Measurements from ENCODE around the gene TOMM20. TPM values are rescaled to one million over a fixed set of nuclear protein-coding genes. Genes with fewer than 3 reads are reported as not detected.
A peak's percentile ranks its signal among the peaks of the same experiment; 100 is the strongest.

TOMM20 gene
- total RNA-seq, 1 donor from 2014 or later, result 105 TPM

DNA sequence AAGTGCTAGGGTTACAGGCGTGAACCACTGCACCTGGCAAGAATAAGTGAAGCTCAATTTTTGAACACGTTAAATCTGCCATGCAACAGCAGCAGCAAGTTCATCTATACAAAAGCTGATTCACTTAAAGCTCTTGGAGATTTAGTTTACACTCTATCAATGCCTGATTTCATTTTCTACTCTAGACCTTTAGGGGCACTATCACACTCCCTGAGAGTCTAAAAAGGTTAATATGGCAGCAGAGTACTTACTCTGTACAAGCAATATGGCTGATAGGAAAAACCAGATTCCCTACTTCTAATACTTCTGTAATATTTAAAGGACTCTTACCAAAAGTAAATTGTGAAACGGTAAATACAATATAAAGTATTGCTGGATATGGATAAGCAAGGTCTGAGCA lies 27.6 kb upstream of the TOMM20 start:
- no peaks in the 10 kb centered on the region for H3K27me3 Mint-ChIP-seq (ENCODE audit: low read depth)
- H3K27ac Mint-ChIP-seq, result no peak overlapping the region
- intact Hi-C loops (cut with micrococcal nuclease), result no loop called here
- peaks cover 13% of the 10 kb centered on the region for H3K4me1 Mint-ChIP-seq (ENCODE audit: low read depth)
- no peak for DNase-seq (ENCODE audit: low spot score)
- no peak overlapping the region for H3K4me3 Mint-ChIP-seq (ENCODE audit: low read depth)
- H3K36me3 Mint-ChIP-seq (ENCODE audit: low read depth), result peaks cover 51% of the 10 kb centered on the region
- no peaks in the 10 kb centered on the region for H3K9me3 Mint-ChIP-seq

DNA sequence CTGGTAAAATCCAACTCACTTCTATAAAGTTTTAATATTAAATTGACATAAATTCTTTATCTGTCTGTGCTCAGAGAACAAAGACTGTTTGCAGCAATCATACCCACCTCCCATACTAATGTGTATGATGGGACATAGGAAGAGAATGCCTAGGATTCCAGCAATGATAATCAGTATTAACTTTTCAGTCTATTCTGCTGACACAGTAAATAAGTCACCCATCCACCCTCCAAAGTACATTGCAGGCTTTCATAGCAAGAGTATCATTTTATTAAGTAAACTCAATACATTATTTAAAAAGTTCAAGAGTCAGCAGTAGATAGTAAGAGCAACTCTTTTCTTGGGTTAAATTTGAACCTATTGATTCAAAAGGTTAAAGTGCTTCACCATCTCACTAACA lies 23.6 kb upstream of the TOMM20 start:
- DNase-seq (ENCODE audit: low spot score), result no peak
- H3K36me3 Mint-ChIP-seq (ENCODE audit: low read depth), result peaks cover 70% of the 10 kb centered on the region
- H3K9me3 Mint-ChIP-seq, result no peaks in the 10 kb centered on the region
- H3K4me1 Mint-ChIP-seq (ENCODE audit: low read depth), result peaks cover 19% of the 10 kb centered on the region
- no peak overlapping the region for H3K27ac Mint-ChIP-seq
- no peaks in the 10 kb centered on the region for H3K27me3 Mint-ChIP-seq (ENCODE audit: low read depth)
- intact Hi-C loops (cut with micrococcal nuclease), result no loop called here
- no peak overlapping the region for H3K4me3 Mint-ChIP-seq (ENCODE audit: low read depth)

DNA sequence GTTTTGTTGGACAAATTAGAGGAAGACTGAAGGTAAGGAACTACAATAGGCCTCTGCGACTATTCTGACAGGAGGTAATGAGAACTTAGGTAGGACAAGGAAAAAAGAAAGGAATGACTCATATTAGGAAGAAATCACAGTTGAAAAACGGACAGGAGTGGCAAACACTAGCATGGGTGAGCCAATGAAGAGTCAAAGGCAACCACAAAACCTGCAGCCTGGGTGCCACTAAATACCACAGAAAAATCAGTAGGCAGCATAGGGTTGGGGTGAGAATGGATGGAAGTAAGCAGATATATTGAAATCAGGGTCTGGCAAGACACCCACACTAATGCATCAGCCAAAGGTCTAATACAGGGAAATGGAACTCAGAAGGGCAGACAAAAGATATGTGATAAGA lies 22.4 kb upstream of the TOMM20 start:
- no peaks in the 10 kb centered on the region for H3K27me3 Mint-ChIP-seq (ENCODE audit: low read depth)
- intact Hi-C loops (cut with micrococcal nuclease), result no loop called here
- DNase-seq (ENCODE audit: low spot score), result no peak
- no peak overlapping the region for H3K27ac Mint-ChIP-seq
- H3K9me3 Mint-ChIP-seq, result no peaks in the 10 kb centered on the region
- H3K4me3 Mint-ChIP-seq (ENCODE audit: low read depth), result no peak overlapping the region
- peaks cover 19% of the 10 kb centered on the region for H3K4me1 Mint-ChIP-seq (ENCODE audit: low read depth)
- H3K36me3 Mint-ChIP-seq (ENCODE audit: low read depth), result peaks cover 78% of the 10 kb centered on the region

DNA sequence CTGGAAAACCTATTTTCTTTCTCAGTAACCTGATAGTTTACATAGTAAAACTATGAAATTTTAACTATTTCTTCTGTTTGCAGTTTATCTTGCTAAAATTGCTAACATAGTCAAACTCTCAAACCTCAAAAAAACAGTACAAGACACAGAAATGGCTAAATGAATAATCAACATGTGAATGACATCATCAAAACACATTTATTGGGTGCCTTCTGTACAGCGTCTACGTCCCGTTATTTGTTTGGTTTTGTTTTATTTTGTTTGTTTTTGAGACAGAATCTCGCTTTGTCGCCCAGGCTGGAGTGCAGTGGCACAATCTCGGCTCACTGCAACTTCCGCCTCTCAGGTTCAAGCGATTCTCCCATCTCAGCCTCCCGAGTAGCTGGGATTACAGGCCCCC lies 21.2 kb upstream of the TOMM20 start:
- peaks cover 19% of the 10 kb centered on the region for H3K4me1 Mint-ChIP-seq (ENCODE audit: low read depth)
- intact Hi-C loops (cut with micrococcal nuclease), result no loop called here
- H3K36me3 Mint-ChIP-seq (ENCODE audit: low read depth), result peaks cover 86% of the 10 kb centered on the region
- no peak overlapping the region for H3K4me3 Mint-ChIP-seq (ENCODE audit: low read depth)
- no peak for DNase-seq (ENCODE audit: low spot score)
- H3K27me3 Mint-ChIP-seq (ENCODE audit: low read depth), result no peaks in the 10 kb centered on the region
- no peak overlapping the region for H3K27ac Mint-ChIP-seq
- H3K9me3 Mint-ChIP-seq, result no peaks in the 10 kb centered on the region

DNA sequence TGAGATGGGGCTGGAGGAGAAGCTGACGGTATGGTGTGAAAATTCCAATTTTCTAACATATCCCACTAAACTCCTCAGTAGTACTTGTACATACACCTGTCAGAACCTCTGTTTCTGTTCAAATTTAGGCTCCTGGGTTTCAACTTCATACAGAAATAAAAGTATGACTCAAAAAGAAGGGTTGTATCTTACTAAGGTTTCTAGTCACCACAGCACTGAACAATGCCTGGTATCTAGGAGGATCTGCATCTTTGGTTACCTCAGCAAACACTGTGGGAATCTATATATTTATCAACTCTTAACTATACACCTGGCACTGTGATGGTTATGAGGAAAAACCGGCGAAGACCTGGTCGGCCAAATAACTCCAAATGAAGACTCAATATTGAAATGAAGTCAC lies 18.6 kb upstream of the TOMM20 start:
- Mint-ChIP-seq H3K36me3 (ENCODE audit: low read depth) (peaks cover 77% of the 10 kb centered on the region), H3K27me3 (ENCODE audit: low read depth) (no peaks in the 10 kb centered on the region), H3K27ac (no peak overlapping the region), H3K4me3 (ENCODE audit: low read depth) (no peak overlapping the region), H3K9me3 (no peaks in the 10 kb centered on the region), H3K4me1 (ENCODE audit: low read depth) (peaks cover 17% of the 10 kb centered on the region)
- DNase-seq (ENCODE audit: low spot score), result no peak
- intact Hi-C loops (cut with micrococcal nuclease), result no loop called here

DNA sequence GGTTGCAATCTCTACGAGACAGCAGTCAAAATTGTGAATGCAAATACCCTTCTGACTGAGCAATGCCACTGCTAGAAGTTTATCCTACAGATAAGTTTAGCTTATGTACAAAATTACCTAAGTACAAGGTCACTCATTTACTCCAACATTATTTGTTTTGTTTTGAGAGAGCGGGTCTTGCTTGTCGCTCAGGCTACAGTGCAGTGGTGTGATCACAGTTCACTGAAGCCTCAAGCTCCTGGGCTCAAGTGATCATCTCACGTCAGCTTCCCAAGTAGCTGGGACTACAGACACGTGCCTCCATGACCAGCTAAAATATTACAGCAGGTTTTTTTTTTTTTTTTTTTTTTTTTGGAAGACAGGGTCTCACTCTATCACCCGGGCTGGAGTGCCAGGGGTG lies 17.0 kb upstream of the TOMM20 start:
- H3K27ac Mint-ChIP-seq, result no peak overlapping the region
- intact Hi-C loops (cut with micrococcal nuclease), result no loop called here
- H3K4me1 Mint-ChIP-seq (ENCODE audit: low read depth), result peaks cover 8% of the 10 kb centered on the region
- H3K27me3 Mint-ChIP-seq (ENCODE audit: low read depth), result no peaks in the 10 kb centered on the region
- DNase-seq (ENCODE audit: low spot score), result no peak
- H3K4me3 Mint-ChIP-seq (ENCODE audit: low read depth), result no peak overlapping the region
- no peaks in the 10 kb centered on the region for H3K9me3 Mint-ChIP-seq
- H3K36me3 Mint-ChIP-seq (ENCODE audit: low read depth), result peaks cover 81% of the 10 kb centered on the region

DNA sequence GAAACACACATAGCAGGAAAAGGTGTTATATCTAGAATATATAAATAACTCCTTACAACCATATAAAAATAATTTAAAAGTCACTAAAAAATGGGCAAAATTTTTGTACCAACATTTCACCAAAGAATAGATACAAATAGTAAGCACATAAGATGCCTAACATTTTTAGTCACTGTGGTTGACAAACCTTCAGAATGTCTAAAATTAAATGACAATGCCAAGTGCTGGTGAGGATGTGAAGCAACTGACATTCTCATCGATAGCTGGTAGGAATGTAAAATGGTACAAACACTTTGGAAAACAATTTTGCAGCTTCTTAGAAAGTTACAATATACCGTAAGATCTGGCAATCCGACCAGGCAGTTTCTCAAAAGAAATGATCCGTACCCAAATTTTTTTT lies 14.4 kb upstream of the TOMM20 start:
- H3K27ac Mint-ChIP-seq, result no peak overlapping the region
- no peak for DNase-seq (ENCODE audit: low spot score)
- H3K36me3 Mint-ChIP-seq (ENCODE audit: low read depth), result peaks cover 80% of the 10 kb centered on the region
- H3K27me3 Mint-ChIP-seq (ENCODE audit: low read depth), result no peaks in the 10 kb centered on the region
- H3K9me3 Mint-ChIP-seq, result no peaks in the 10 kb centered on the region
- peaks cover 17% of the 10 kb centered on the region for H3K4me1 Mint-ChIP-seq (ENCODE audit: low read depth)
- H3K4me3 Mint-ChIP-seq (ENCODE audit: low read depth), result no peak overlapping the region
- intact Hi-C loops (cut with micrococcal nuclease), result no loop called here

DNA sequence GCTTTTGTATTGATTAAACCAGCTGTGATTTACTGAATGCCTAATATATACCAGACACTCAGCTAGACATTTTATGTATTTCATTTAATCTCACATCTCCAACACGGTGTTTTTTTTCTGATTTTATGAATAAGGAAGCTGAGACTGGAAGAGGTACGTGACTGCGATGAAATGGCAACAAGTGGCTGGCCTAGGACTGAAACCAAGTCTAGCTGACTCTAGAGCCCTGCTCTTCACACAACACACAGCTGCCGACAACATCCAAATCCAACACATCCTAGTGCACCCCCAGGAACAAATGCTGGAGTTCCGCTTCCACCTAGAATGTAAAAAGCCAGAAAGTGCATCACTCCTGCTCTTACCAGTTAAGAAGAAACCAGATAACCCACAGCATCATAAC lies 10.7 kb upstream of the TOMM20 start:
- Mint-ChIP-seq H3K27ac (peak overlapping the region; percentile 70), H3K4me1 (ENCODE audit: low read depth) (peaks cover 18% of the 10 kb centered on the region), H3K9me3 (no peaks in the 10 kb centered on the region), H3K4me3 (ENCODE audit: low read depth) (no peak overlapping the region), H3K36me3 (ENCODE audit: low read depth) (peaks cover 84% of the 10 kb centered on the region), H3K27me3 (ENCODE audit: low read depth) (no peaks in the 10 kb centered on the region)
- DNase-seq (ENCODE audit: low spot score), result no peak
- intact Hi-C loops (cut with micrococcal nuclease), result no loop called here

DNA sequence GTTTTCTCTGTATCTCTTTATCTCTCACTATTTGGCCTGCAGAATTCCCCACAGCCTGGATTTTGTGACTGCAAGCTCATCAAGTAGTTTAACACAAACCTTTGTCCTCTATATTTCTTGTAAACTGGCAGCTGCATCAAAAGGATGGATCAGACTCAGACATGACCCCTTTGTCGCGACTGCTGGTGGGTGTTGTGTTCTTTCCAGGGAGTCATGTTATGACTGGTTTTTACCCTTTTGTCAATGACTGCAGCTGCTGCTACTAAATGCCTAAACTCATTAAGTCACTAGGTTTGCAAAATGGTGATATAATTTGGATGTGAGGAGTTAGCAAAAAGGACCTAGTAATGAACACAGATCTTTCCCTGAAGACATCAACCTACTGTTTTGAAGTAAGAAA lies 10.2 kb upstream of the TOMM20 start:
- H3K27ac Mint-ChIP-seq, result peak overlapping the region; percentile 70
- intact Hi-C loops (cut with micrococcal nuclease), result no loop called here
- H3K4me1 Mint-ChIP-seq (ENCODE audit: low read depth), result peaks cover 18% of the 10 kb centered on the region
- no peaks in the 10 kb centered on the region for H3K27me3 Mint-ChIP-seq (ENCODE audit: low read depth)
- no peak overlapping the region for H3K4me3 Mint-ChIP-seq (ENCODE audit: low read depth)
- DNase-seq (ENCODE audit: low spot score), result no peak
- H3K36me3 Mint-ChIP-seq (ENCODE audit: low read depth), result peaks cover 84% of the 10 kb centered on the region
- no peaks in the 10 kb centered on the region for H3K9me3 Mint-ChIP-seq

DNA sequence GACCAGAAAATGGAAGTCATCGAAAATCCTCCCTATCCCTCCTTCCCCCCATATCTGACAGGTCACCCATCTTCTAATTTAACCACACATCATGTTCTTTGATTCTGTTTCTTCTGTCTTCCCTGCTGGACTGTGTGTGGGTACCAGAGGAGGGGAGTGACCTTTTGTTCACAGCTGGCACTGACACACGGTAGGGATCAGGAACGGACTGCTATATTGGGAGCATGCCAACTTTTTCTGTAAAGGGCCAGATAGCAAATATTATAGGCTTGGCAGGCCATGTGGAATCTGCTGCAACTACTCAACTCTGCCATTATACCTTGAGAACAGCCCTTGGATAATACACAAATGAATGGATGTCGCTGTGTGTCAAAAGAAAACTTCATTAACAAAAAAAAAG lies 7.5 kb upstream of the TOMM20 start:
- no peaks in the 10 kb centered on the region for H3K9me3 Mint-ChIP-seq
- intact Hi-C loops (cut with micrococcal nuclease), result no loop called here
- no peak for DNase-seq (ENCODE audit: low spot score)
- peaks cover 84% of the 10 kb centered on the region for H3K36me3 Mint-ChIP-seq (ENCODE audit: low read depth)
- peaks cover 20% of the 10 kb centered on the region for H3K4me1 Mint-ChIP-seq (ENCODE audit: low read depth)
- no peak overlapping the region for H3K4me3 Mint-ChIP-seq (ENCODE audit: low read depth)
- H3K27ac Mint-ChIP-seq, result no peak overlapping the region
- no peaks in the 10 kb centered on the region for H3K27me3 Mint-ChIP-seq (ENCODE audit: low read depth)

DNA sequence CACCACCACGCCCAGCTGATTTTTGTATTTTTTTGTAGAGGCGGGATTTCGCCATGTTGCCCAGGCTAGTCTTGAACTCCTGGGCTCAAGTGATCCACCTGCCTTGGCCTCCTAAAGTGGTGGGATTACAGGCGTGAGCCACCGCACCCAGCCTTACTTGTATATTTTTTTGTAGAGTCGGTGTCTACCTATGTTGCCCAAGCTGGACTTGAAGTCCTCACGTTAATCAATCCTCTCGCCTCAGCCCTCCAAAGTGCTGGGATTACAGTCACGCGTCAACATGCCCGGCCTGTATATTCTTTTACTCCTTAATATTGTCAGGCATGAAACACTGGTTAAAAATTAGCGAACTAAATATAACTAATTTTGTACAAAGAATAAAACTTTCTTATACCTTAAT lies 5.5 kb upstream of the TOMM20 start:
- DNase-seq (ENCODE audit: low spot score), result no peak
- no peaks in the 10 kb centered on the region for H3K9me3 Mint-ChIP-seq
- H3K36me3 Mint-ChIP-seq (ENCODE audit: low read depth), result peaks cover 74% of the 10 kb centered on the region
- H3K27ac Mint-ChIP-seq, result no peak overlapping the region
- H3K4me3 Mint-ChIP-seq (ENCODE audit: low read depth), result no peak overlapping the region
- intact Hi-C loops (cut with micrococcal nuclease), result no loop called here
- H3K27me3 Mint-ChIP-seq (ENCODE audit: low read depth), result no peaks in the 10 kb centered on the region
- H3K4me1 Mint-ChIP-seq (ENCODE audit: low read depth), result peaks cover 19% of the 10 kb centered on the region

DNA sequence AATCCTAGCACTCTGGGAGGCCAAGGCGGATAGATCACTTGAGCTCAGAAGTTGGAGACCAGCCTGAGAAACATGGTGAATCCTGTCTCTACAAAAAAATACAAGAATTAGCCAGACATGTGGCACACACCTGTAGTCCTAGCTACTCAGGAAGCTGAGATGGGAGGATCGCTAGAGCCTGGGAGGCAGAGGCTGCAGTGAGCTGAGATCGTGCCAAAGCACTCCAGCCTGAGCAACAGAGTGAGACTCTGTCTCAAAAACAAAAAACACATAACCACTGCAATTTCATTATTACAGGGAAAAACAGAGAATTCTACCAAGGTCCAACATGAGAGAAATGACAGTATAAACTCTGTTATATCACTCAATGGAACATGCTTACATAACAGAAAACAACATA lies 4.4 kb upstream of the TOMM20 start:
- H3K27ac Mint-ChIP-seq, result no peak overlapping the region
- peaks cover 14% of the 10 kb centered on the region for H3K4me1 Mint-ChIP-seq (ENCODE audit: low read depth)

DNA sequence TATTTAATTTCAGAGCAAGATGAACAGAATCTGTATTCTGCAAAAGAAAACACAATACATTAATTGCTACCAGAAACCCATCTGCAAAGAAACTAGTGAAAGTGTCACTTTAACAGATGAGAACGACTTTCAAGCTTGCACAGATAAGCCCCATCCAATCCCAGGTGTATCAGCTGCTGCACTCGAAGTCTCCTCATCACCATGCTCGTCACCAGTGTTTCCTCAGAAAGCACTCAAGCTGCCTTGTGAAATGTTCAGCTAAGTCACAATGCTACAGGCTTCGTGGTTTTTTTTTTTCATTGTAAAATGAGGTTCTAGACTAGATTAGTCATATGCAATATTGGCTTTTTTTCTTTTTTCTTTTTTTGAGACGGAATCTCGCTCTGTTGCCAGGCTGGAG lies 3.3 kb upstream of the TOMM20 start:
- Mint-ChIP-seq H3K36me3 (ENCODE audit: low read depth) (peaks cover 70% of the 10 kb centered on the region), H3K27me3 (ENCODE audit: low read depth) (no peaks in the 10 kb centered on the region), H3K27ac (peak overlapping the region; percentile 11), H3K4me3 (ENCODE audit: low read depth) (no peak overlapping the region), H3K9me3 (no peaks in the 10 kb centered on the region), H3K4me1 (ENCODE audit: low read depth) (peaks cover 15% of the 10 kb centered on the region)
- intact Hi-C loops (cut with micrococcal nuclease), result no loop called here
- no peak for DNase-seq (ENCODE audit: low spot score)

More for the DNA sequence above, 4.4 kb upstream of the TOMM20 start:
- DNase-seq (ENCODE audit: low spot score), result no peak
- intact Hi-C loops (cut with micrococcal nuclease), result no loop called here
- no peaks in the 10 kb centered on the region for H3K27me3 Mint-ChIP-seq (ENCODE audit: low read depth)
- no peak overlapping the region for H3K4me3 Mint-ChIP-seq (ENCODE audit: low read depth)
- peaks cover 69% of the 10 kb centered on the region for H3K36me3 Mint-ChIP-seq (ENCODE audit: low read depth)
- H3K9me3 Mint-ChIP-seq, result no peaks in the 10 kb centered on the region

DNA sequence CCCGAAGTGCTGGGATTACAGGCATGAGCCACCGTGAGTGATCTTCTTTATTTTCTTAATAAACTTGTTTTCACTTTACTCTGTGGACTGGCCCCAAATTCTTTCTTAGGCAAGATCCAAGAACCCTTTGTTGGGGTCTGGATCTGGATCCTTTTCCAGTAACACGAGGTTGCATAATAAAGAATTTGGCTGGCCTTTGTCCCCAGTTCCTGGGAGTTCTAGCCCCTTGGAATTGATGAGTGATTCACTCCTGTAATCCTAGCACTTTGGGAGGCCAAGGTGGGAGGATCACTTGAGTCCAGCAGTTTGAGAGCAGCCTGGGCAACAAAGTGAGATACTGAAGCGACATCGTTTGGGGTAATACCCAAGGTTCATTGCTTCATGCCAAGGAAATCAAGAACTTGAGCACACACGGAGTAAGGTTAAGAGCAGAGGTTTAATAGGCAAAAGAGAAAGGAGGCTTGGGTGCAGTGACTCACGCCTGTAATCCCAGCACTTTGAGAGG lies 2.2 kb upstream of the TOMM20 start:
- no peak for DNase-seq (ENCODE audit: low spot score)
- peaks cover 70% of the 10 kb centered on the region for H3K36me3 Mint-ChIP-seq (ENCODE audit: low read depth)
- H3K9me3 Mint-ChIP-seq, result no peaks in the 10 kb centered on the region
- peaks cover 26% of the 10 kb centered on the region for H3K4me1 Mint-ChIP-seq (ENCODE audit: low read depth)
- no peaks in the 10 kb centered on the region for H3K27me3 Mint-ChIP-seq (ENCODE audit: low read depth)
- H3K27ac Mint-ChIP-seq, result peak overlapping the region; percentile 52
- intact Hi-C loops (cut with micrococcal nuclease), result no loop called here
- H3K4me3 Mint-ChIP-seq (ENCODE audit: low read depth), result no peak overlapping the region

All from activated T-helper 2 cell treated with anti-CD3 and anti-CD28 coated beads, Interferon-gamma antibody, Interleukin-2, Interleukin-4, amounts not matched to agents 10 μg/mL and 5 μg/mL and 100 μg/mL, durations not matched to agents 14 hours and 24 hours and 36 hours (primary cell).